ENCODE measurements around the gene HMGCS1. TPM values are rescaled to one million over a fixed set of nuclear protein-coding genes. Genes with fewer than 3 reads are reported as not detected.
"Not testable (repeated sequence)": the region's sequence is repeated elsewhere in the genome, so short reads cannot be mapped to it uniquely, and the experiment has no call there.

The HMGCS1 gene
- polyA plus RNA-seq, 3 donors = 114 to 157 (median 129) TPM

- not testable (repeated sequence) for DNase-seq (ENCODE audit: extremely low read depth in 1 of 11, low read depth in 9 of 11, low spot score in 4 of 11)
Observed at GRCh38 chr5:43323488-43323887, 10.3 kb upstream of the HMGCS1 start.

GRCh38 chr5:43320846-43321245, 7.6 kb upstream of the HMGCS1 start:
- no peak for DNase-seq (ENCODE audit: extremely low read depth in 1 of 11, low read depth in 9 of 11, low spot score in 4 of 11)

- no peak for DNase-seq (ENCODE audit: extremely low read depth in 1 of 11, low read depth in 9 of 11, low spot score in 4 of 11)
Observed at GRCh38 chr5:43316421-43316820, 3.2 kb upstream of the HMGCS1 start.

- DNase-seq (ENCODE audit: extremely low read depth in 1 of 11, low read depth in 9 of 11, low spot score in 4 of 11) = no peak
Observed at GRCh38 chr5:43315682-43316081, 2.5 kb upstream of the HMGCS1 start.

GRCh38 chr5:43315263-43315662, 2.1 kb upstream of the HMGCS1 start:
- DNase-seq (ENCODE audit: extremely low read depth in 1 of 11, low read depth in 9 of 11, low spot score in 4 of 11) = no peak

GRCh38 chr5:43314724-43315123, 1.5 kb upstream of the HMGCS1 start:
- DNase-seq (ENCODE audit: extremely low read depth in 1 of 11, low read depth in 9 of 11, low spot score in 4 of 11) = no peak

GRCh38 chr5:43313854-43314457, 744 bp upstream of the HMGCS1 start:
- DNase-seq (ENCODE audit: extremely low read depth in 1 of 11, low read depth in 9 of 11, low spot score in 4 of 11) = peak in 1 of 11 donors; percentile 9

- DNase-seq (ENCODE audit: extremely low read depth in 1 of 11, low read depth in 9 of 11, low spot score in 4 of 11) = no peak
Observed at GRCh38 chr5:43312699-43313034, 545 bp downstream of the HMGCS1 start.

- no peak for DNase-seq (ENCODE audit: extremely low read depth in 1 of 11, low read depth in 9 of 11, low spot score in 4 of 11)
Observed at GRCh38 chr5:43312076-43312661, 1.0 kb downstream of the HMGCS1 start.

- DNase-seq (ENCODE audit: extremely low read depth in 1 of 11, low read depth in 9 of 11, low spot score in 4 of 11) = peak in 4 of 11 donors; percentile 24 to 42 (median 32)
Observed at GRCh38 chr5:43309637-43310036, 3.6 kb downstream of the HMGCS1 start.

- DNase-seq (ENCODE audit: extremely low read depth in 1 of 11, low read depth in 9 of 11, low spot score in 4 of 11) = no peak
Observed at GRCh38 chr5:43309122-43309521, 4.1 kb downstream of the HMGCS1 start.

- DNase-seq (ENCODE audit: extremely low read depth in 1 of 11, low read depth in 9 of 11, low spot score in 4 of 11) = not testable (repeated sequence)
Observed at GRCh38 chr5:43306954-43307353, 6.3 kb downstream of the HMGCS1 start.

GRCh38 chr5:43305948-43306565, 7.2 kb downstream of the HMGCS1 start:
- DNase-seq (ENCODE audit: extremely low read depth in 1 of 11, low read depth in 9 of 11, low spot score in 4 of 11) = peak in 7 of 11 donors; percentile 50 to 78 (median 61)

GRCh38 chr5:43304525-43304924, 8.7 kb downstream of the HMGCS1 start:
- DNase-seq (ENCODE audit: extremely low read depth in 1 of 11, low read depth in 9 of 11, low spot score in 4 of 11) = no peak

GRCh38 chr5:43303242-43303641, 10.0 kb downstream of the HMGCS1 start:
- DNase-seq (ENCODE audit: extremely low read depth in 1 of 11, low read depth in 9 of 11, low spot score in 4 of 11) = no peak

GRCh38 chr5:43302481-43302880, 10.7 kb downstream of the HMGCS1 start:
- no peak for DNase-seq (ENCODE audit: extremely low read depth in 1 of 11, low read depth in 9 of 11, low spot score in 4 of 11)

- no peak for DNase-seq (ENCODE audit: extremely low read depth in 1 of 11, low read depth in 9 of 11, low spot score in 4 of 11)
Observed at GRCh38 chr5:43301653-43302091, 11.5 kb downstream of the HMGCS1 start.

- no peak for DNase-seq (ENCODE audit: extremely low read depth in 1 of 11, low read depth in 9 of 11, low spot score in 4 of 11)
Observed at GRCh38 chr5:43300112-43300511, 13.1 kb downstream of the HMGCS1 start.

GRCh38 chr5:43298443-43298842, 14.8 kb downstream of the HMGCS1 start:
- no peak for DNase-seq (ENCODE audit: extremely low read depth in 1 of 11, low read depth in 9 of 11, low spot score in 4 of 11)

GRCh38 chr5:43296835-43297234, 16.4 kb downstream of the HMGCS1 start:
- DNase-seq (ENCODE audit: extremely low read depth in 1 of 11, low read depth in 9 of 11, low spot score in 4 of 11) = no peak

GRCh38 chr5:43295202-43295601, 18.0 kb downstream of the HMGCS1 start:
- no peak for DNase-seq (ENCODE audit: extremely low read depth in 1 of 11, low read depth in 9 of 11, low spot score in 4 of 11)
